ENCODE measurements around the gene CRYZL1. TPM values are rescaled to one million over a fixed set of nuclear protein-coding genes. Genes with fewer than 3 reads are reported as not detected.

Gene CRYZL1
- 17.1 TPM for polyA plus RNA-seq (2013, experiment 1 of 2)
- 25.3 TPM for polyA plus RNA-seq (2013, experiment 2 of 2)

GRCh38 chr21:33641352-33642026 lies at the start of gene CRYZL1:
Gene CRYZL1, minus strand, starts transcription at chr21:33641741. Its CDS starts 10,190 bp downstream, at chr21:33631551.
- H3K27me3 ChIP-seq (ENCODE audit: insufficient read depth, low read length) = no peaks in the 10 kb centered on the region
- H3K36me3 ChIP-seq (ENCODE audit: insufficient read depth, low read length) = no peaks in the 10 kb centered on the region
- under 1% methylated on average over 38 of the region's 38 CpGs for whole genome bisulfite sequencing
- peaks cover 27% of the 10 kb centered on the region for H3K4me1 ChIP-seq (ENCODE audit: insufficient read depth, low read length)
- H3K4me3 ChIP-seq (ENCODE audit: low read length) = peak within 1 kb of the TSS; percentile 65
- peak within 1 kb of the TSS; percentile 83 for H3K27ac ChIP-seq (ENCODE audit: low read depth, low read length)
- H3K9ac ChIP-seq (ENCODE audit: low read depth, low read length) = peak within 1 kb of the TSS; percentile 90
- no peaks in the 10 kb centered on the region for H3K9me3 ChIP-seq (ENCODE audit: insufficient read depth, low read depth, low read length)

- no peaks in the 10 kb centered on the region for H3K9me3 ChIP-seq (ENCODE audit: insufficient read depth, low read depth, low read length)
- H3K36me3 ChIP-seq (ENCODE audit: insufficient read depth, low read length) = no peaks in the 10 kb centered on the region
- H3K9ac ChIP-seq (ENCODE audit: low read depth, low read length) = no peak overlapping the region
- 76% methylated on average over 4 of the region's 5 CpGs for WGBS
- no peak overlapping the region for H3K4me3 ChIP-seq (ENCODE audit: low read length)
- H3K27me3 ChIP-seq (ENCODE audit: insufficient read depth, low read length) = no peaks in the 10 kb centered on the region
- H3K4me1 ChIP-seq (ENCODE audit: insufficient read depth, low read length) = peaks cover 56% of the 10 kb centered on the region
- H3K27ac ChIP-seq (ENCODE audit: low read depth, low read length) = no peak overlapping the region
These were observed 49.3 kb upstream of the CRYZL1 start for GRCh38 chr21:33690874-33691273.

- Histone ChIP-seq H3K4me3 (ENCODE audit: low read length) (no peak overlapping the region), H3K9me3 (ENCODE audit: insufficient read depth, low read depth, low read length) (no peaks in the 10 kb centered on the region), H3K27ac (ENCODE audit: low read depth, low read length) (no peak overlapping the region), H3K9ac (ENCODE audit: low read depth, low read length) (no peak overlapping the region), H3K36me3 (ENCODE audit: insufficient read depth, low read length) (no peaks in the 10 kb centered on the region), H3K4me1 (ENCODE audit: insufficient read depth, low read length) (peaks cover 74% of the 10 kb centered on the region), H3K27me3 (ENCODE audit: insufficient read depth, low read length) (no peaks in the 10 kb centered on the region)
- WGBS = 96% methylated on average over 1 of the region's 1 CpG
These were observed 46.8 kb upstream of the CRYZL1 start for GRCh38 chr21:33688353-33688752.

GRCh38 chr21:33687634-33688033 lies 46.1 kb upstream of the CRYZL1 start:
- Histone ChIP-seq H3K27me3 (ENCODE audit: insufficient read depth, low read length) (no peaks in the 10 kb centered on the region), H3K36me3 (ENCODE audit: insufficient read depth, low read length) (no peaks in the 10 kb centered on the region), H3K9me3 (ENCODE audit: insufficient read depth, low read depth, low read length) (no peaks in the 10 kb centered on the region), H3K27ac (ENCODE audit: low read depth, low read length) (0 out of 2 replicates have a peak overlapping the region, but pooled peaks have one; percentile 9), H3K4me1 (ENCODE audit: insufficient read depth, low read length) (peaks cover 79% of the 10 kb centered on the region), H3K4me3 (ENCODE audit: low read length) (no peak overlapping the region), H3K9ac (ENCODE audit: low read depth, low read length) (no peak overlapping the region)
- 83% methylated on average over 3 of the region's 3 CpGs for WGBS

- H3K4me1 ChIP-seq (ENCODE audit: insufficient read depth, low read length) = peaks cover 69% of the 10 kb centered on the region
- H3K9me3 ChIP-seq (ENCODE audit: insufficient read depth, low read depth, low read length) = no peaks in the 10 kb centered on the region
- H3K27ac ChIP-seq (ENCODE audit: low read depth, low read length) = peak overlapping the region; percentile 99
- H3K4me3 ChIP-seq (ENCODE audit: low read length) = no peak overlapping the region
- H3K36me3 ChIP-seq (ENCODE audit: insufficient read depth, low read length) = no peaks in the 10 kb centered on the region
- 76% methylated on average over 3 of the region's 3 CpGs for WGBS
- H3K9ac ChIP-seq (ENCODE audit: low read depth, low read length) = peak overlapping the region; percentile 62; the same call in 1 of the 2 replicates
- no peaks in the 10 kb centered on the region for H3K27me3 ChIP-seq (ENCODE audit: insufficient read depth, low read length)
These were observed 44.8 kb upstream of the CRYZL1 start for GRCh38 chr21:33686386-33686785.

- H3K27ac ChIP-seq (ENCODE audit: low read depth, low read length) = peak overlapping the region; percentile 99
- H3K9ac ChIP-seq (ENCODE audit: low read depth, low read length) = peak overlapping the region; percentile 62; the same call in 1 of the 2 replicates
- H3K4me1 ChIP-seq (ENCODE audit: insufficient read depth, low read length) = peaks cover 62% of the 10 kb centered on the region
- H3K9me3 ChIP-seq (ENCODE audit: insufficient read depth, low read depth, low read length) = no peaks in the 10 kb centered on the region
- no peaks in the 10 kb centered on the region for H3K27me3 ChIP-seq (ENCODE audit: insufficient read depth, low read length)
- H3K4me3 ChIP-seq (ENCODE audit: low read length) = peak overlapping the region; percentile 46
- H3K36me3 ChIP-seq (ENCODE audit: insufficient read depth, low read length) = no peaks in the 10 kb centered on the region
These were observed 44.2 kb upstream of the CRYZL1 start for GRCh38 chr21:33685613-33686197.

- no peaks in the 10 kb centered on the region for H3K36me3 ChIP-seq (ENCODE audit: insufficient read depth, low read length)
- 8% methylated on average over 4 of the region's 5 CpGs for WGBS
- peak overlapping the region; percentile 99 for H3K27ac ChIP-seq (ENCODE audit: low read depth, low read length)
- peaks cover 62% of the 10 kb centered on the region for H3K4me1 ChIP-seq (ENCODE audit: insufficient read depth, low read length)
- H3K27me3 ChIP-seq (ENCODE audit: insufficient read depth, low read length) = no peaks in the 10 kb centered on the region
- peak overlapping the region; percentile 62 for H3K9ac ChIP-seq (ENCODE audit: low read depth, low read length)
- H3K4me3 ChIP-seq (ENCODE audit: low read length) = peak overlapping the region; percentile 46
- no peaks in the 10 kb centered on the region for H3K9me3 ChIP-seq (ENCODE audit: insufficient read depth, low read depth, low read length)
These were observed 43.5 kb upstream of the CRYZL1 start for GRCh38 chr21:33684923-33685560.

GRCh38 chr21:33684068-33684467 lies 42.5 kb upstream of the CRYZL1 start:
- peaks cover 62% of the 10 kb centered on the region for H3K4me1 ChIP-seq (ENCODE audit: insufficient read depth, low read length)
- H3K4me3 ChIP-seq (ENCODE audit: low read length) = peak overlapping the region; percentile 46; the same call in 1 of the 2 replicates
- no peaks in the 10 kb centered on the region for H3K36me3 ChIP-seq (ENCODE audit: insufficient read depth, low read length)
- H3K9ac ChIP-seq (ENCODE audit: low read depth, low read length) = peak overlapping the region; percentile 2
- H3K27me3 ChIP-seq (ENCODE audit: insufficient read depth, low read length) = no peaks in the 10 kb centered on the region
- H3K9me3 ChIP-seq (ENCODE audit: insufficient read depth, low read depth, low read length) = no peaks in the 10 kb centered on the region
- WGBS = 56% methylated on average over 1 of the region's 2 CpGs
- H3K27ac ChIP-seq (ENCODE audit: low read depth, low read length) = peak overlapping the region; percentile 99

- H3K27me3 ChIP-seq (ENCODE audit: insufficient read depth, low read length) = no peaks in the 10 kb centered on the region
- H3K9ac ChIP-seq (ENCODE audit: low read depth, low read length) = peak overlapping the region; percentile 3; the same call in 1 of the 2 replicates
- peaks cover 65% of the 10 kb centered on the region for H3K4me1 ChIP-seq (ENCODE audit: insufficient read depth, low read length)
- no peaks in the 10 kb centered on the region for H3K9me3 ChIP-seq (ENCODE audit: insufficient read depth, low read depth, low read length)
- peak overlapping the region; percentile 99 for H3K27ac ChIP-seq (ENCODE audit: low read depth, low read length)
- WGBS = 86% methylated on average over 3 of the region's 4 CpGs
- no peak overlapping the region for H3K4me3 ChIP-seq (ENCODE audit: low read length)
- no peaks in the 10 kb centered on the region for H3K36me3 ChIP-seq (ENCODE audit: insufficient read depth, low read length)
These were observed 41.6 kb upstream of the CRYZL1 start for GRCh38 chr21:33682992-33683627.

- WGBS = 94% methylated on average over 6 of the region's 6 CpGs
- Histone ChIP-seq H3K4me3 (ENCODE audit: low read length) (no peak overlapping the region), H3K4me1 (ENCODE audit: insufficient read depth, low read length) (peaks cover 47% of the 10 kb centered on the region), H3K36me3 (ENCODE audit: insufficient read depth, low read length) (no peaks in the 10 kb centered on the region), H3K27me3 (ENCODE audit: insufficient read depth, low read length) (no peaks in the 10 kb centered on the region), H3K27ac (ENCODE audit: low read depth, low read length) (no peak overlapping the region), H3K9ac (ENCODE audit: low read depth, low read length) (no peak overlapping the region), H3K9me3 (ENCODE audit: insufficient read depth, low read depth, low read length) (no peaks in the 10 kb centered on the region)
These were observed 39.3 kb upstream of the CRYZL1 start for GRCh38 chr21:33680870-33681269.

GRCh38 chr21:33677450-33677849 lies 35.9 kb upstream of the CRYZL1 start:
- no peak overlapping the region for H3K4me3 ChIP-seq (ENCODE audit: low read length)
- H3K36me3 ChIP-seq (ENCODE audit: insufficient read depth, low read length) = no peaks in the 10 kb centered on the region
- H3K27me3 ChIP-seq (ENCODE audit: insufficient read depth, low read length) = no peaks in the 10 kb centered on the region
- H3K27ac ChIP-seq (ENCODE audit: low read depth, low read length) = no peak overlapping the region
- 95% methylated on average over 9 of the region's 9 CpGs for WGBS
- H3K9ac ChIP-seq (ENCODE audit: low read depth, low read length) = no peak overlapping the region
- peaks cover 34% of the 10 kb centered on the region for H3K4me1 ChIP-seq (ENCODE audit: insufficient read depth, low read length)
- H3K9me3 ChIP-seq (ENCODE audit: insufficient read depth, low read depth, low read length) = no peaks in the 10 kb centered on the region
